HG03520 (cell line): ENCODE results near the gene GLIS1.
"Not testable (repeated sequence)": the region's sequence is repeated elsewhere in the genome, so short reads cannot be mapped to it uniquely, and the experiment has no call there.

Experiments
- ATAC-seq: cut with Tn5 transposase; IDR thresholded peaks from one replicate; pipeline ENCODE4 v1.9.1; 2021; ENCODE audit warnings: mild to moderate bottlenecking, moderate library complexity; ENCODE audit not compliant: unreplicated experiment

The GLIS1 gene

GRCh38 chr1:53656747-53657530, 82.0 kb downstream of the GLIS1 start:
- ATAC-seq: no peak

GRCh38 chr1:53655931-53656746, 82.8 kb downstream of the GLIS1 start:
- ATAC-seq: no peak

DNA sequence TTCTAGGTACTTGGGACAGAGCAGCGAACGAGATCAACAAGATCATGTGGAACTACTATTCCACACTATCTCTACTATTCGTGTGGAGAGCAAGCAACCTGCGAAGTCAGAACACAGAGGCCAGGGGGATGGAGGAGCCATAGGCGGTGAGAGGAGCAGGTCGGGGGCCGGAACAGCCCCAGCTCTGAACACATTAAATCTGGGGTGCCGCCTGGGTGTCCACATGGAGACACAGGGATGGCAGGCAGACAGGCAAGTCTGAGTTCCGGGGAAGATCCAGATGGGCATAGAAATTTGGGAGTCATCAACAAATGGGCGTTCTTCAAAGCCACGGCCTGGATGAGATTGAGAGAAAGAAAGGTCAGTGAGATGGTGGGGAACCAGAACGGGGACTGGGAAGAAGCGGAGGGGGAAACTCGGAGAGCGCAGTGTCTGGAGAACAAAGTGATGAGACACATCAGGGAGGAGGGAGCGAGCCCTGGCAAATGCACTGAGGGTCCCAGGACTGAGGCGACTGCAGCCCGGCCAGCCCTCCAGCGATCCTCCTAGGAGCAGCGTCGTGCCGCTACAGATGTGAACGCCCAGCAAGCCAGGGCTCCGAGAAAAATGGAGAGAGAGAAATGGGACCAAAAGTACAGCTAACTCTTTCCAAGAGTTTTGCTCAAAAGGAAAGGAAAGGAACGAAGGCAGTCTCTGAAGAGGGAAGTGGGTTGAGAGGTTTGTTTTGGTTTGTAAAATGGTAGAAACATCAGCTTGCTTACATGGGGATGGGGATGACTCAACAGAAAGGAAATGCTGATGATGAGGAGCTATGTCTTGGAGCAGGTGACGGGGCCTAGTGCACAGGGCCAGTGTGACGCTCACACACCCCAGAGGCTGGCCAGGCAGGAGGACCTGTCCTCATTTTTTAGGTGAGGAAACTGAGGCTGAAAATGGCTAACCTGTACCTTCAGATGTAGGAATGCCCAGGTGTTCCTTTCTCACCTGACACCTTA, 84.5 kb downstream of the GLIS1 start:
- ATAC-seq: no peak

DNA sequence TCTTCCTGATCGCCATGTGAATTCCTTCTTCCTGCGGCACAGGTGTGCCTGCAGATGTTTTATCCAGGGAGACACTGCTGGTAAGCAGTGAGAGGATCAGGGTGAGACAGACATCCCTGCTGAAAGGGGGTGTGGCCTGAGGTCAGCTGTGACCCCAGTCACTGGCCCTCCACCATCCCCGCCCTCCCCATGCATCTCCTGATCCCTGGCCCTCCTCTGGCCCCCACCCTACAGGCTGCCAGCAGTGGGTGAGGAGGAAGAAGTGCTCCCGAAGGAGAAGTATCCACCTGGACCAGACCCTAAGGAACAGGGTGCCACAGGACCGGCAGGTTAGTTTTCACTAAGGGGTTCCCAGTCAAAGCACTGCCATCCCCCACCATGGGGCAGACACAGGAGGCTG, 85.3 kb downstream of the GLIS1 start:
- ATAC-seq: no peak

GRCh38 chr1:53653200-53653575, 85.8 kb downstream of the GLIS1 start:
- no peak for ATAC-seq

GRCh38 chr1:53652441-53653199, 86.3 kb downstream of the GLIS1 start:
- ATAC-seq: no peak

DNA sequence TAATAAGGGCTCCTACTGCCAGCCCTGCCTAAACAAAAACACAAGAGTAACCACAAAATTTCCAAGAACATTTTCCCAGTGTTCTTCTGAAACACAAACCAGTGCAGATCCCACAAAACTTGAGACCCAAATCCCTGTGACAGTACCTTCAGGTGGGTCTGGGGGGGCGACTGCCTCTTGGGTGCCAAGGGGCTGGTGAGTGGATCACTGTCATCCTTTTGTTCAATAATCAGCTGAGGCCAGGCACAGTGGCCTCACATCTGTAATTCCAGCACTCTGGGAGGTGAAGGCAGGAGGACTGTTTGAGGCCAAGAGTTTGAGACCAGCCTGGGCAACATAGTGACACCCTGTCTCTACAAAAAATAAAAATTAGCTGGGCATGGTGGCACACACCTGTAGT, 87.6 kb downstream of the GLIS1 start:
- no peak for ATAC-seq

DNA sequence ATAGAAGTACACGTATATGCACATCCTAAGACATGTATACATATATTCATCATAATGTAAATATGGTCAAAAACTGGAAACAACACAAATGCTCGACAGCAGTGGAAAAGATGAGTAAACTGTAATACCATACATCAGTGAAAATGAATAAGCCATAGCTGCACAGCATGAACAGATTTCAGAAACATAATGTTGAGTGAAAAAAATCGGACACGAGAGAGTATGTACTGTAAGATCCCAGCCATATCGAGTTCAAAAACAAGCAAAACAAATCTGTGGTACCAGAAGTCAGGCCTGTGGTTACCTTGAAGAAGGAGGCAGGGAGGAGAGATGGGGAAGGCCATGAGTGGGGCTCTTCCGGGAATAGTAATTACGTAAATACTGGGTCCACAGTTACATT, 90.4 kb downstream of the GLIS1 start:
- no peak for ATAC-seq

- ATAC-seq: not testable (repeated sequence)
Measured at GRCh38 chr1:53647915-53648314, 91.0 kb downstream of the GLIS1 start.

- no peak for ATAC-seq
Measured at GRCh38 chr1:53646732-53647131, 92.2 kb downstream of the GLIS1 start.

- no peak for ATAC-seq
Measured at GRCh38 chr1:53645690-53646078, 93.3 kb downstream of the GLIS1 start.

- no peak for ATAC-seq
Measured at GRCh38 chr1:53644909-53645689, 93.9 kb downstream of the GLIS1 start.

DNA sequence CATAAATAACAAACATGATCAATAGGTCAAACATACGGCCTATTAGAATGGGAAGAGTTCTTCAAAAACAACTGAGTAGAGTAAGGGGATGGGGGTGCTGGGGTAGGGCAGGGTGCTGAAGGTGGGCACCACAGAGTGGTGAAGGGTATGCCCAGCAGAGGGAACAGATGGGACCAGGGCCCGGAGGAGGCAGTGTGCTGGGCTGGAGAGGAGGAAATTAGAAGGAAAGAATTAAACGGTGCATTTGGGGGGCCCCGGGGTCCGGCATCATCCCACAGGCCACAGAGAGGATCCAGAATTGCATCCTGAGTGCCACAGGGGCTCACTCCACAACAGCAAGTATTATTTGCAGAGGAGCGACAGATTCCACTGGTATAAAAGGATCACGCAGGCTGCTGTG, 94.5 kb downstream of the GLIS1 start:
- ATAC-seq: no peak

DNA sequence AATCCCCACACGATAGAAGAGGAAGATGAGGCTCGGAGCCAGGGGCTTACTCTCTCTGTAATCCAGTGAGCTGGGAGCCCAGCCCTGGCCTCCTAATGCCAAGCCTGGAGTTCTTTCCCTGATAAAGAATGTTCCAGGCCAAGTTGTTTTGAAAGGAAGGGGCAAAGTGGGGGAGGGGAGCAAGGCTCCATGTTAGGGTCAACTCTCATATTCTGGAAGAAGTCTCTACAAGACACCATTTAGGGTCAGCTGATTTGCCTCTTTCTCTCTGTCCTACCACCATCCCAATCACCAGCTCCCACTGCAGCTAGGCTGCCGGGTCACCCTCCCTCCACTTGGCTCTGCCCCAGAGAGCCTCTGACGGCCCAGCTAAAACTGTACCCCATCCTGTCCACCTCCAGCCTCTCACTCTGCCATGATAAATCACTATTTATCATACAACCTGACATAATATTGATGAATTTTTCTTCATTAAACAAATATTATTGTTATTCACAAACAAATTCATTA, 95.0 kb downstream of the GLIS1 start:
- ATAC-seq: no peak

GRCh38 chr1:53643041-53643880, 95.7 kb downstream of the GLIS1 start:
- ATAC-seq: no peak

DNA sequence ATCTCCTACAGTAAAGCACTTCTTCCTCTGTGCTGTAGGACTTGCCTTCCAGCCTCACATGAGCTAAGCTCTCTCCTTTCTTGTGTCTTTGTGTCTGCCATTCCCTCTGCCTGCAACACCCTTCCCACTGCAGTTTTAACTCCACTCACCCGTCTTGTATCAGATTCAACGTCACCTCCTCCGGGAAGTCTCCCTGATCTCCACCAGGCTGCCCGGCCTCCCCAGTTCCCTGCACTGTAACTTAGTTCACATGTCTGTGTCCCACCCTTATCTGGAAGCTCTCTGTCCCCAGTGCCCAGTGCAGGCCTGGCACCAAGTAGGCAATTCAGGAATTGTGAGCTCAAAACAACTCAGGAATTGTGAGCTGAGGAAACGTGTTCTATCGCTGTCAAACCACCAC, 96.4 kb downstream of the GLIS1 start:
- ATAC-seq: no peak

DNA sequence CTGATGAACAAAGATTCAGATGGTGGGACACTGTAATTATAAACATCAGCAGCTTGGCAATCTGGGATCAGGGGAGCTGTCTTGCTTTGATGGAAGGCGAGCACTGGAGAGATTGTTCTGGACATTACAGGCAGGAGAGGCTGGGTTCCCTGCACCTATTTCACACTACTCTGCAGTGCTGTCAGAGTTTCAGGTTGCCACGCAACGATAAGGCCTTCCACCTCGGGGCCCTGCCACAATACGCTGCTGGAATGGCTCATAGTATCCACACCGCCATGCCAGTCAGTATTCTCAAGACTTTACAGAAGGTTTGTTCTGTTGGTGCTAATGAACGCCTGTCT, 96.8 kb downstream of the GLIS1 start:
- ATAC-seq: no peak

- no peak for ATAC-seq
Measured at GRCh38 chr1:53641481-53642214, 97.3 kb downstream of the GLIS1 start.
